Osteoblast (primary cell): ENCODE data around the gene IFNAR2. TPM values are rescaled to one million over a fixed set of nuclear protein-coding genes. Genes with fewer than 3 reads are reported as not detected.

Experiments
- DNase-seq: peaks from one replicate; pipeline ENCODE4 v3.0.0; 2011; ENCODE audit warnings: low spot score, mixed read lengths; ENCODE audit not compliant: insufficient read length; ENCODE audit errors: missing footprints
- H2AFZ ChIP-seq: 2 replicates; pipeline ENCODE4 v1.6.0; 2011; ENCODE audit warnings: mild to moderate bottlenecking, low read length
- H3K27ac ChIP-seq: 2 replicates; pipeline ENCODE4 v1.5.1; 2011; ENCODE audit warnings: mild to moderate bottlenecking, low read depth, low read length, moderate library complexity
- H3K27me3 ChIP-seq: 2 replicates; pipeline ENCODE4 v1.6.0; 2012; ENCODE audit warnings: mild to moderate bottlenecking, control low read depth, inconsistent platforms, low read length, moderate library complexity; ENCODE audit not compliant: insufficient read depth
- H3K36me3 ChIP-seq: 2 replicates; pipeline ENCODE4 v1.5.1; 2011; ENCODE audit warnings: mild to moderate bottlenecking, low read length, control low read depth, moderate library complexity; ENCODE audit not compliant: insufficient read depth
- H3K4me1 ChIP-seq: 2 replicates; pipeline ENCODE4 v1.5.1; 2011; ENCODE audit warnings: mild to moderate bottlenecking, low read length, control low read depth, moderate library complexity; ENCODE audit not compliant: insufficient read depth
- H3K4me2 ChIP-seq: 2 replicates; pipeline ENCODE4 v1.6.0; 2011; ENCODE audit warnings: mild to moderate bottlenecking, low read length; ENCODE audit not compliant: insufficient read depth
- H3K4me3 ChIP-seq: fragments of 200-600 bp; sonication (generic); 3 replicates; pipeline ENCODE4 v1.5.1; 2012; ENCODE audit warnings: mild to moderate bottlenecking, low read length, inconsistent platforms; ENCODE audit not compliant: insufficient read depth
- H3K79me2 ChIP-seq: 2 replicates; pipeline ENCODE4 v1.6.0; 2012; ENCODE audit warnings: mild to moderate bottlenecking, low read length, control low read depth, inconsistent platforms; ENCODE audit not compliant: insufficient read depth
- H3K9me3 ChIP-seq: 2 replicates; pipeline ENCODE4 v1.5.1; 2011; ENCODE audit warnings: low read depth, low read length, control low read depth
- H4K20me1 ChIP-seq: 2 replicates; pipeline ENCODE4 v1.6.0; 2012; ENCODE audit warnings: mild to moderate bottlenecking, low read length, control low read depth; ENCODE audit not compliant: insufficient read depth
- CTCF ChIP-seq: IDR thresholded peaks from 2 replicates; pipeline ENCODE4 v1.5.1; 2011; ENCODE audit warnings: mild to moderate bottlenecking, low read depth, low read length, moderate library complexity; ENCODE audit errors: extremely low read depth
- total RNA-seq: library from RNA; depleted of rRNA; stranded (reverse); fragments of >200 nt; gene quantifications from 2 replicates; pipeline ENCODE4 v1.2.3, GENCODE V29; 2012

Gene IFNAR2
- total RNA-seq, 1 donor = 4.0 TPM

DNA sequence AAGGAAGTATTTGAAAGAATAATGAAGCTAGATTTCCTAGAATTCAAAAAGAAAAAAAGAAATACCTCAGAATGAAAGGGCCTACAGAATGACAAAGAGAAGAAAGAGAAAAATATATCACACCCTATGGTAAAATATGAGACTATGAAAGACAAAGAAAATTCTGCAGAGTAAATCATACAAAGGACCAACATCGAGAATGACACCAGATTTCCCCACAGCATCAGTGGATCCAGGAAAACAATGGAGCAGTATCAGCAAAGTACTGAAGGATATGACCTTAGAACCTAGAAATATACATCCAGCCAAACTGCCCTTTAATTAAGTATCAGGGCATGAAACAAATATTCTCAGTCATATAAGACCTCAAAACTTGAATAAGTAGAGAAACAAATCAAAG, 21.2 kb upstream of the IFNAR2 start:
- TF ChIP-seq CTCF = no peak
- Histone ChIP-seq H3K9me3 (no peaks in the 10 kb centered on the region), H3K4me1 (peaks cover 18% of the 10 kb centered on the region), H2AFZ (no peak overlapping the region), H3K36me3 (no peaks in the 10 kb centered on the region), H3K27ac (no peak overlapping the region), H3K27me3 (no peaks in the 10 kb centered on the region), H3K4me2 (no peak overlapping the region), H4K20me1 (no peaks in the 10 kb centered on the region), H3K4me3 (no peak overlapping the region), H3K79me2 (no peaks in the 10 kb centered on the region)
- no peak for DNase-seq

GRCh38 chr21:33211305-33211704, 18.4 kb upstream of the IFNAR2 start:
- H3K4me3 ChIP-seq = no peak overlapping the region
- no peak overlapping the region for H3K27ac ChIP-seq
- H3K4me2 ChIP-seq = no peak overlapping the region
- no peaks in the 10 kb centered on the region for H3K79me2 ChIP-seq
- no peaks in the 10 kb centered on the region for H3K36me3 ChIP-seq
- no peaks in the 10 kb centered on the region for H3K27me3 ChIP-seq
- H4K20me1 ChIP-seq = no peaks in the 10 kb centered on the region
- no peak overlapping the region for H2AFZ ChIP-seq
- TF ChIP-seq CTCF = no peak
- H3K9me3 ChIP-seq = no peaks in the 10 kb centered on the region
- no peak for DNase-seq
- peaks cover 8% of the 10 kb centered on the region for H3K4me1 ChIP-seq

GRCh38 chr21:33211732-33212131, 18.0 kb upstream of the IFNAR2 start:
- H2AFZ ChIP-seq = no peak overlapping the region
- H3K27ac ChIP-seq = no peak overlapping the region
- H3K27me3 ChIP-seq = no peaks in the 10 kb centered on the region
- H3K4me2 ChIP-seq = peak overlapping the region; percentile 8
- no peaks in the 10 kb centered on the region for H4K20me1 ChIP-seq
- TF ChIP-seq CTCF = no peak
- no peaks in the 10 kb centered on the region for H3K79me2 ChIP-seq
- H3K9me3 ChIP-seq = no peaks in the 10 kb centered on the region
- no peaks in the 10 kb centered on the region for H3K36me3 ChIP-seq
- H3K4me3 ChIP-seq = no peak overlapping the region
- no peak for DNase-seq
- peaks cover 8% of the 10 kb centered on the region for H3K4me1 ChIP-seq

DNA sequence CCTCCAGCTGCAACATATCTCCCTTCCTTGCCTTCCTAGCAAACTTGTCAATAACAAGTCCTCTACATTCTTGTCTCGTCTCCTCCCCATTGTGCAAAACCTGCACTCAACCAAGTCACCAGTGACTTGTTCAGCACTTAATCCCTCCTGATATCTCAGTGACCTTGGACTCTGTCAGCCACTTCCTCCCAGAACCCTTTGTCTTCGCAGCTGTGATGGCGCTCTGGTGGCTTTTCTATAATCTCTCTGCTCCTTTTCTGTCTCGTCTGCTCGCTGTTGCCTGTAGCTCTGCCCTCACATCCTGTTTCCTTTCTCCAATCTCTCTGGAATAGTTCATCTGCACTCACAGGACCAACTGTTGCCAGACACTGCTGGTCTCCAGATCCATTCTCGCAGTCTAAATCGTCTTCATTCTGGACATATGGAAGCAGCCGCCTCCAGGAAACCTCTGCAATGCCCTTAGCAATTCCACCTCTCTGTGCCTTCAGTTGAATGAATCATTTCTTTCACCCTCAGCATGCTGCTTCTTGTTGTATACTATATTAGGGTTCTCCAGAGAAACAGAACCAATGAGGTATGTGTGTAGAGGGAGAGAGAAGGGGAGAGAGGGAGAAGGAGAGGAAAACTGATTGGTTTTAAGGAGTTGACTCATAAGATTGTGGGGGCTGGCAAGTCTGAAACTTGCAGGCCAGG, 17.4 kb upstream of the IFNAR2 start:
- H3K4me2 ChIP-seq = peak overlapping the region; percentile 8
- peak overlapping the region; percentile 20 for H2AFZ ChIP-seq
- no peaks in the 10 kb centered on the region for H4K20me1 ChIP-seq
- no peaks in the 10 kb centered on the region for H3K36me3 ChIP-seq
- H3K27ac ChIP-seq = no peak overlapping the region
- TF ChIP-seq CTCF = no peak
- H3K4me1 ChIP-seq = peaks cover 8% of the 10 kb centered on the region
- H3K4me3 ChIP-seq = no peak overlapping the region
- no peaks in the 10 kb centered on the region for H3K27me3 ChIP-seq
- H3K79me2 ChIP-seq = no peaks in the 10 kb centered on the region
- H3K9me3 ChIP-seq = no peaks in the 10 kb centered on the region
- DNase-seq = no peak
